HT-29 (cell line): ENCODE measurements around the gene DNASE1L1. TPM values are rescaled to one million over a fixed set of nuclear protein-coding genes. Genes with fewer than 3 reads are reported as not detected.
"Not testable (repeated sequence)": the region's sequence is repeated elsewhere in the genome, so short reads cannot be mapped to it uniquely, and the experiment has no call there.

Experiments
- DNase-seq: peaks from one replicate; pipeline ENCODE4 v3.0.0-alpha.2; 2015; ENCODE audit warnings: low spot score
- total RNA-seq: library from RNA; depleted of rRNA; stranded (reverse); fragments of >200 nt; shearing (Covaris generic); gene quantifications from 2 replicates; pipeline ENCODE4 v1.2.3, GENCODE V29; 2014

Gene DNASE1L1
- total RNA-seq, 1 experiment from 2014 or later, result 118 TPM

- peak; percentile 30 for DNase-seq
Observed at GRCh38 chrX:154408659-154409221, 314 bp downstream of the DNASE1L1 start.

GRCh38 chrX:154404625-154405192 is 4.3 kb downstream of the DNASE1L1 start:
- no peak for DNase-seq

- DNase-seq, result no peak
Observed at GRCh38 chrX:154403858-154404257, 5.2 kb downstream of the DNASE1L1 start.

DNA sequence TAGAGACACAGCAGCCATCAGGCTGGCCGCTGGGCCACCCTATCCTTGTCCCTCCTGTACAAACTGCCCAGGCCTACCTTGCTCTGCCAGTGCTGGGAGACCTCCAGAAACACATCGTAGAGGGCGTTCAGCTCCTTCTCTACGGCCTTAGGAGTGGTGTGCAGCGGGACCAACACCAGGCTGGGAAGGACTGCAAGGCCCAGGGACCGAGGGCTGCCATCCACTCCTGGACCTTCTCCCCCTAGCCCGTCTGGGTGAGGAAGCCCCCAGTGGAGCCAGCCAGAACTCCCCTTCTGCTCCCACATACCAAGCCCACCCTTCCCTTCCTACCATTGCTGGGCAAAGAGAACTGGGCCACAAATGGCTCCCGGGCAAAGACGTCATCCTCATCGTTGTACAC is 5.9 kb downstream of the DNASE1L1 start:
- no peak for DNase-seq

DNA sequence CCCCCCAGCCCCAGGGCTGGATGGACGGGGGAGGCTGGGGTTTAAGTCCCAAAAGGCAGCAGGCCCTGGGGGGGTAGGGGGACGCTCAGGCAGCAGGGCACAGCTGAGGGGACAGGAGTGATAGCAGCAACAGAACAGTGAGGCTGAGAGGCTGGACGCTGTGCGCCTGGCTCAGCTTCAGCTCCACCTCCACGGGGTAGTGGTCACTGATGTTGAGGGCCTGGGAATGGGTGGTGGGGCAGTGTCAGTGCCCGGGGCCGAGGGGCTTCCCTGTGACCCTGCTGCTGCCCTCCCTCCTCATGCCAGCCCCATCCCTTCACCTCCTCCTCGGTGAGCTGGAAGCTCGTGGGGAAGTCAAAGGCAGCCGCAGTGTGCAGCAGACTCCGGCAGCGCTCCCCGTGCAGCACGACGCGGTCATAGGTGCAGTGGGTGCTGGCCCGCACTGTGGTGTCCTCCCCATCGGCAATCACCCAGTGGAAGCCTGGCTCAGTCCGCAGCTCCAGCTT is 6.4 kb downstream of the DNASE1L1 start:
- no peak for DNase-seq

DNA sequence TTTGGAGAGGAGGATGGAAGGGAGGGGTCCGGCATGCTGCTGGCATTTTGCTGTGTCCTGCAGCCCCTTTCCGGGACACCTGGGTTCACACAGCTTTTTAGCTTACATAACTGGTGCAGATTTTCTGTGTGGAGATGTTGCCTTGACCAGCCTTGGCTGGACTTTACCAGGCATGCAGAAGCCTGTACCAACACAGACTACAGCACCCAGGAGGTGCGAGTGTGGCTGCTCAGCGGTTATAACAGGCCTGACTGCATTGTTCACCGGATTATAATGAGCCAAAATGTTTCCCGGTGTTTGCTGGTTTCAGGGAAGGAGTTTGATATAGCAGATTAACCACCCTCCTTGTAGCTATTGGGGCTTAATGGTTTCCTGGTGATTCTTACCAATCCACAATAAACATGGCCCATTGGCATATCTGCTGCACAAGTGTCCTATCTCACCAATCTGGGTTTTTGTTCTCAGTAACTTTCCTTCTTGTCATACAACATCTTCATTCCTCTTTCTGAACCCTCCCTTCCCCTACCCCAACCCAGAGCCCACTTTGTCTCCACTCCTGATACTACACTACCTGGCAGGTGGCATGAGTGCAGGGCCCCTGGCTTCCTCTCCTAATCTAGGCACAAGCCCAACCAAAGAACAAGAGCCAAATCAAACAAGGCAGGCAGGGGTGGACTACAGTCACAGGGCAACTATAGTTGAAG is 7.0 kb downstream of the DNASE1L1 start:
- DNase-seq, result peak; percentile 65

DNA sequence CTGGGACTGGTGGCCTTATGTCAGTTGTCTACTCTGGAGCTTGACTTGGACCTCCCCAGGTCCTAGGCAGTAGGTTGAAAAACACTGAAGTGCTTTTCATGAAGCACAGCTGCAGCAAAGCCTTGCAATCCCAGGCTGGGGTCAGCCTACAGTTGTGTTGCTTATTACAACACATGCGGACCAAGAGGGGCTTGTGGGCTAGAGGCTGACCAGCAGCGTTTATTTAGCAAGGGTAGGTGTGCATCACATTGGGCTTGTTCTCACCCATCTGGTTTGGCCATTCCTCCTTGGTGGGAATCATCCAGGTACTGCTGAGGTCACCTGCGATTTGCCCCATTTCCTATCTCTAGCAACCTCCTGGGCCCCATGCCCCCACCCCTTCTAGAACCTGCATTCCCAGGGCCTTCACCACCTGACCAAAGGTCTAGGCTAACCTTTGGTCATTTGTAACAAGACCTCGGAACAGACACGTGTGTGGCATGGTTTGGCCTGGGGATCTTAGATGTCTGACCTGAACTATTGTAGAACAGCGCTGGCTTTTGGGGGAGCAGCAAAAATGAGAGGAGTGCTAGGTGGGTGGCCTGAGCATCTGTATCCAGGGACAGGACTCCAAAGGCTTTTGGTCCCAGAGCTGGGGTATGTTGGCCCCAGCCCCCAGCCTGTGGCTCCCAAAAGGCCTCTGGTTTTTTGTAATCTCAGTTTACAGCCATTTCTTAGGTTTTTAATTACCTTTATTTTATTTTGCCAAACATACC is 7.8 kb downstream of the DNASE1L1 start:
- DNase-seq, result peak; percentile 82

GRCh38 chrX:154400369-154400817 is 8.7 kb downstream of the DNASE1L1 start:
- not testable (repeated sequence) for DNase-seq

DNA sequence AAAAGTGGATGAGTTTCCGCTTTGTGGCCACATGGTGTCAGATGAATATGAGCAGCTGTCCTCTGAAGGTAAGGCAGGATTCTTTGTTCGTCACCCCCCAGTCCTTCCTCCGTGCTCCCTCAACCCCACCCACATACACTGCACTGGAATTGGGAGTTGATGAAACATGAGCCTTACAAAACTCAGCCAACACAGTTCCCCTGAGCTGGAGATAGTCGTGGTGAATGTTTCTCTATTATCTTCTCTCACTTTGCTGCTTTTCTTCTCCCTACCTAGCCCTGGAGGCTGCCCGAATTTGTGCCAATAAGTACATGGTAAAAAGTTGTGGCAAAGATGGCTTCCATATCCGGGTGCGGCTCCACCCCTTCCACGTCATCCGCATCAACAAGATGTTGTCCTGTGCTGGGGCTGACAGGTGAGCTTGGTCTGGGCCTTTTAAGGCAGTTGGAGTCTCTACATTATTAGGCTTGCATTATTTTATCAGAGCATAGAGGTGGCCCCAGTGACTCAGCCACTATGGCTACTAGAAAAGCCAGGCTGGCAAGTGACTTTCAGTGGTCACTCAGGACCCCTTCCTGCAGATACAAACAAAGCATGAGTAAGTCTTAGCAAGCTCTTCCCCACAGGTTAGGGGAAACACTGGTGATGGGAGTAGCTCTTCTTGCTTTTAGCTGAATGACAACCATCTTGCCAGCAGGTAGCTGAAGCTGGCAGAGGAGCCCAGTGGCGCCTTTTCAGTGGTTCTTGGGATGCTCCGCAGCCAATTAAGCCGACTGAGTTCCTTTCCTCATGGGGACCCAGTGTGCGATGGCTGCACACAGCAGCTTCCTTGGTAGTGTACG is 9.3 kb downstream of the DNASE1L1 start:
- DNase-seq, result no peak

DNA sequence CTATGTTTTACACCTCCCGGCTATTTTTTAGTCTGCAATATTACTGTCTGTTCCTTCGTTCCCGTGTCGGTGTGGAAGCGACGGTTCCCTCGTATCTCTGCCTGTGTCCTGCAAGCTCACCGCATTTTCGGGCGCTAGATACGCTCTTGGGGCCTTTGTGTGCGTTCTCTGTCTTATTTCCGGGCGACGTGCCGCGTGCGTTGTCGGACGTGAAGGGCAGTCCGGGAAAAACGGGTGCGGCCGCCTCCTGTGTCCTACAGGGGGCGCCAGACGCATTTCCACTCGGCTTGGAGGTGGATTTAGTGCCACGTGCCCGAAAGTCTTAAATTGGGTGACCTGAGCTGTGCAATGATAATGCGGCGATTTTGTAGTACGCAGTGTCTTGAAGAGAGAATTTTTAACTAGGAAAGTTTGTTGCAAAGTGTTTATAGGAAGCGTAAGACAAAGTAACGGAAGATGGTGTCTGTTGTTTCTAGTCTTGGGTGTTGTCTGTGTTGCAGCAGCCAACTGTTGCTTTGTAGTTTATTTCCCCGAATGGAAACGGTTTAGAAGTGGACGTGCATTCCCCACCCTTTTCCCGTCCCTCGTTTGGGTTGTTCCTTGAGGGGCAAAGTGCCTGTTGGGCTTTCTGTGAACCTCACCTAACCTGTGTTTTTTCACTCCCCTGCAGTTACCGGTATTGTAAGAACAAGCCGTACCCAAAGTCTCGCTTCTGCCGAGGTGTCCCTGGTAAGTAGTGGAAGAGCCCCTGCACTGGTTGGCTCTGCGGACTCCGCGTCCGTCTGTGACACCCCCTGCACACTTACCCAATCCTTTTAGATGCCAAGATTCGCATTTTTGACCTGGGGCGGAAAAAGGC is 10.2 kb downstream of the DNASE1L1 start:
- DNase-seq, result peak; percentile 95

- DNase-seq, result peak; percentile 98
Observed at GRCh38 chrX:154397888-154398667, 11.0 kb downstream of the DNASE1L1 start, which contains the start of gene RPL10. Gene RPL10, plus strand, starts transcription at chrX:154398377. Its CDS starts 143 bp downstream, at chrX:154398520.

- peak; percentile 88 for DNase-seq
Observed at GRCh38 chrX:154396973-154397887, 11.8 kb downstream of the DNASE1L1 start.

DNA sequence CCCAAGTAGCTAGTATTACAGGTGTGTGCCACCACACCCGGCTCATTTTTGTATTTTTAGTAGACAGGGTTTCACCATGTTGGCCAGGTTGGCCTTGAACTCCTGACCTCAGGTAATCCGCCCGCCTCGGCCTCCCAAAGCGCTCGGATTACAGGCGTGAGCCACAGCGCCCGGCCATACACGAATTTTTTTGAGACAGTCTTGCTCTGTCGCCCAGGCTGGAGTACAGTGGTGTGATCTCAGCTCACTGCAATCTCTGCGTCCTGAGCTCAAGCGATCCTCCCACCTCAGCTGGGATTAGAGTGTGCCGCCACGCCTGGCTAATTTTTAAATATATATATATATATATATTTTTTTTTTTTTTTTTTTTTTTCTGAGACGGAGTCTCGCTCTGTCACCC is 12.7 kb downstream of the DNASE1L1 start:
- DNase-seq, result not testable (repeated sequence)

DNA sequence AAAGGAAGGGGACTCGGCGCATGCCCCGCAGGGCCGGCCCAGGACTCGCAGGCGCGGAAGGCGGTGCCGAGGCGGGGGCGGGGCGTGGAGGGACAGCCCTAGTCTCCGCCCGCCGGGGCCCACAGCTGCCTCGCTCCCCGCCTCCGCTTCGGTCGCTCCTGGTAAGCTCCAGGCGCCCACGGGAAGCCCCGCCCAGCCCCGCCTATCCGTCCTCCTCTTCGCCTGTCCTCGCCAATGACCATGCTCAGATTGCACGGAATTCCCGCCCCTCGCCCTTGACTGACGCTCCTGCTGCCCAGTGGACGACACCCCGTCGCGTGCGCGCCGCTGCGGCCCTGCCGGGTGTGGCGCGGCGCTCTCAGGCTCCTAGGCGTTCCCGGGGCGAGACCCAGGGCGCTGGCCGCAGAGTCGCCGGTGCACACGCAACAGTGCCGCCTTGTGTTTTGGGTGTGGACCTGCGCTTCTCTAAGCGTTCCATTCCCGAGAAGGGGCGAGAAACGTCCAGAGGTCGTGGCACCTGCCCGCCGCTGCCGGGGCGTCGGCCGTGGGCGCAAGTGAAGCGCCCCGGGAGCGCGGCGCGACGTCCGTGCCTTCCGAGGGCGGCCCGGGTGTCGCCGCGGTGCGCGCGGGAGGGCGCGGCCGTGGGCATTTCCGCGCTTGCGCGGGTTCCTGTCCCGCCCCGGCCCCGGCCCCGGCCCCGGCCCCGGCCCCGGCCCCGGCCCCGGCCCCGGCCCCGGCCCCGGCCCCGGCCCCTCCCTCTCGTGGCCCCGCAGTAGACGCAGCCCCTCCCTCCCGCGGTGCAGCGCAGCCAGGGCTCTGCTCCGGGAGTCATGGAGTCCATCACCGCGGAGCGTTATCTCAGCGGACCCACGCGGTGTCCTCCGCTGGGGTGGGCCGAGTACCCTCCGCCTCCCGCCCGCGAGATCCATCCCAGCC is 19.0 kb downstream of the DNASE1L1 start:
- not testable (repeated sequence) for DNase-seq

DNA sequence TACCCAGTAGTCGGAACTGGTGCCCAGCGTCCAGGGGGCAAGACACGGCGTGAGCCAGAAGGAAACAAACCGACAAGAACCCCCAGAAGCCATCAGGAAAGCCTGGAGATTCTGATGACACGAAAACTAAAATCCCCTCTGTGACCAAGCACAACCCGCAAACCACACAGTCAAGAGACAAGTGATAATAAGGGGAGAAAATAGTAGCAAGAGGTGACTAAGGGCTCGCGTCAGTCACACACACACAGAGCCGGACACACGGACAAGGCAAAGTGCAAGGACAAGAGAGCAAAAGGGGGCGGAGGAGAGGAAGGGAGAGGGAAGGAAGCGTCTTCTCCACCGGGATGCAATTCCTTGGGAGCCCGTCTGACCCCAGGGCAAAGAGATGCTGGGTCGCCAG is 20.4 kb downstream of the DNASE1L1 start:
- not testable (repeated sequence) for DNase-seq

- DNase-seq, result not testable (repeated sequence)
Observed at GRCh38 chrX:154388094-154388493, 21.0 kb downstream of the DNASE1L1 start.
